Left kidney (tissue), 2 donors: ENCODE data around the gene UBAC1. TPM values are rescaled to one million over a fixed set of nuclear protein-coding genes. Genes with fewer than 3 reads are reported as not detected.

Experiments
- DNase-seq: peaks from one replicate; pipeline ENCODE4 v3.0.0-alpha.2; 2013
- polyA plus RNA-seq: library from polyadenylated mRNA; unstranded; fragments of 120-200 nt; gene quantifications from one replicate; pipeline ENCODE4 v1.2.1, GENCODE V29; 2013; ENCODE audit not compliant: insufficient read length

UBAC1 gene
- polyA plus RNA-seq, 1 donor, result 31.5 TPM

DNA sequence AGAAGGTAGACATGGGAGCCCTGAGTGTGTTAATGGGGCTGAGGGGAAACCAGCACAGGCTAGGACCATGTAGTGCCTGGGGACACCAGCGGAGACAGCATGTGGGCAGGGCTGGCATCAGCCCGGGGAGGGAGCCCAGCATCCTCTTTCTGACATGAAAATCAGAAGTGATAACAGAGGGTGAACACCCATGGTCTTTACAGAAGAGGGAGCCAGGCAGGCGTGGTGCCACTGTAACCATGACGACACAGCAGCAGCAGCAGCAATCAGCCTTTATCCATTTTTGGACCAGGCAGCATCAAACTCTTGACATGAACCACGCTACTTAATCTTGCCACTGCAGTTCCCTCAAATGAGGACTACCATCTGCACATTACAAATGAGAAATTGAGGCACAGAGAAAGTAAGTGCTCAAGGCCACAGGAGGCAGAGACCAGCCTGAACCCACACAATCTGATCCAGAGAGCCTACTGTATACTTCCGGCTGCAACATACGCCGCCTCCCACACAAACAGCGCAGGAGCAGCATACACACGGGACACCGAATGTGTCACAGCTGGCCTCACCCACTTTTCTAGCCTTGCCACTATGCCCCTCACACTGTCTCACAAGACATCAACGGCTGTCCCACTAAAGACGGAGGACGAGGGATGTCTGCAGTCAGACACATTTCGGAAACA is 77.6 kb downstream of the UBAC1 start:
- no peak for DNase-seq

Other genes with a start within 250 kb of the UBAC1 start
- gene CAMSAP1, start 53.8 kb downstream of the UBAC1 start, polyA plus RNA-seq, result 27.5 TPM
- gene NACC2, start 133.9 kb upstream of the UBAC1 start, polyA plus RNA-seq, result 7.0 TPM
- gene TMEM250, start 157.5 kb upstream of the UBAC1 start, polyA plus RNA-seq, result 14.0 TPM
- gene LHX3, start 243.8 kb upstream of the UBAC1 start, polyA plus RNA-seq, result not detected